Astrocyte of the spinal cord (primary cell): ENCODE data around the gene SERPINE3.

Source experiments
- DNase-seq: peaks from one replicate; pipeline ENCODE4 v3.0.0; 2011; ENCODE audit warnings: low read depth, low spot score
- H3K4me3 ChIP-seq: 2 replicates; pipeline ENCODE4 v1.5.1; 2011; ENCODE audit warnings: low read depth, mild to moderate bottlenecking, low read length, moderate library complexity
- CTCF ChIP-seq: IDR thresholded peaks from 2 replicates; pipeline ENCODE4 v1.5.1; 2012; ENCODE audit warnings: low read depth, mild to moderate bottlenecking, low read length, inconsistent platforms
- in situ Hi-C: cut with HindIII; loops from 2 replicates; pipeline ENCODE4 v1.10.0; 2017; ENCODE audit warnings: low sequenced_read_pairs

Gene SERPINE3

DNA sequence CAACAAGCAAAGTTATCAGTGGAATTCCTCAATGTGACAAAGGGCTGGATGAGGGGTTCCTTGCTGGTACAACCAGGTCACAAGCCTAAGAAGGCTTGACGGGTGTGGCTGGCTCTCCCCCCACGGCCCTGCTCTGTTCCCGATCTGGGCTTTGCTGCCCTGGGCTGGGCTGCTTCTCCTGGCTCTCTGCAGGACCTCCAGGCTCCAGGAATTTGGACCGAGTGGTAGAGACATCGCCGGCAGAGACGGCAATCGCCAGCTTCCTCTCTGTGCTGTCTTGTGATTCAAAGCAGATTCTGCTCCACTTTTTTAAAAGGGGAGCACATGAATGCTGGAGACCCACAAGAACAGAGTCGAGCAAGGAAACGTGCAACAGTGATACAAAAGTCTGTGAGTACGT lies at the start of gene SERPINE3:
Gene SERPINE3, plus strand, starts transcription at position 338 of the 400 bp plus-strand sequence. CDS start 1,401 bp downstream, outside the sequence.
- TF ChIP-seq CTCF: no peak
- DNase-seq: no peak
- H3K4me3 ChIP-seq: no peak within 1 kb of the TSS
- in situ Hi-C loops: no loop called here

GRCh38 chr13:51291341-51291740 lies 48.1 kb upstream of the SERPINE3 start:
- in situ Hi-C loops: no loop called here
- no peak for DNase-seq

DNA sequence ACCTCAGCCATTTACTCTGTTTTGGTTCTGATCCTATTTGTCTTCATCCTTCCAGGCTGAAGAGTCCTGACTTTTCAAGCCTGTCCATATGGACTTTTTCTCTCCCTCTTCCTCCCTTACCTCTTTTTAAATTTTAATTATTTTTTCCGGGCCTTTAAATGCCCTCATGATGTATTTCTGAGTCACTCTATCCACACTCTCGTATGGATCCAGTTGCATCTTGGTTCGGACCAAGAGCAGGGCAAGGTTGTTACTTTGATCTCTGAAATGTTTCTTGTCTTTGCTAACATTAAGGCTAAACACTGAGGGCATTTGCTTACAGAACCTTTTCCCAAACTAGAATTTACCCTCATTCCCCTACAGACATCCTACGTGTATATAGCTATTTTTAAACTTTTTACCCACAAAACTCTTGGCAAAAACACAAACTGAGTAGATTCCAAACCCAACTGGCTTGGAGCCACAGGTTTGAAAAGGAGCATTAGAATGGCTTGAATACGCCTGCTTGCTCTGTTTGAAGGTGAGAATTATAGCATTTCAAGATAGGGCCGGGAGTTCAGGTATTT lies 47.4 kb upstream of the SERPINE3 start:
- TF ChIP-seq CTCF: no peak
- H3K4me3 ChIP-seq: no peak overlapping the region
- in situ Hi-C loops: no loop called here
- DNase-seq: peak; percentile 72

More at GRCh38 chr13:51291341-51291740, 48.1 kb upstream of the SERPINE3 start:
- no peak for TF ChIP-seq CTCF
- no peak overlapping the region for H3K4me3 ChIP-seq

DNA sequence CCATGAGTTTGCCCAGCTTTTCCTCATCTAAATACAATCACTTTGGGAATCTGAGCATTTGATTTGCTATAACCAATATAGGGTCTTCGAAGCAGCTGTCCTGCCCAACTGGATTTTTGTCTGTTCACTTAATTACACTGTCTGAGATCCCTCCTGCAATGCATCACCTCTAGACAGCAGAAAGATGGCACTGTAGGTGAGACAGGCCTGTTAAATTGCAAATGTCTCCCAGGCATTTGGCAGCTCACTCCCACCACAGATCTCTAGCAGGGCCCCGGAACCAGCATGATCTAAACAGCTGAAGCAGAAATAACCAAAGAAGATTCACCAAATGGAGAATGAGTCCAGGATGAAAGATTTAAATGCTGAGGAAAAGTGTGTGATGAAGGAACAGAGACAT lies 41.9 kb upstream of the SERPINE3 start:
- H3K4me3 ChIP-seq: no peak overlapping the region
- DNase-seq: no peak
- in situ Hi-C loops: no loop called here
- no peak for TF ChIP-seq CTCF

- no peak for DNase-seq
- H3K4me3 ChIP-seq: no peak overlapping the region
- no peak for TF ChIP-seq CTCF
- in situ Hi-C loops: no loop called here
Observed at GRCh38 chr13:51298812-51299211, 40.7 kb upstream of the SERPINE3 start.

- TF ChIP-seq CTCF: no peak
- in situ Hi-C loops: no loop called here
- no peak for DNase-seq
- H3K4me3 ChIP-seq: no peak overlapping the region
Observed at GRCh38 chr13:51303063-51303552, 36.4 kb upstream of the SERPINE3 start.
